SK-N-SH (cell line): ENCODE results near the gene TSC22D1. TPM values are rescaled to one million over a fixed set of nuclear protein-coding genes. Genes with fewer than 3 reads are reported as not detected.

Source experiments
- CTCF ChIA-PET: fragments of 300-600, 350-600 bp; formaldehyde crosslinking; extraction: SDS; loops from one replicate; lab custom pipeline; 2021; lab: Yijun Ruan, JAX
- POLR2A ChIA-PET: fragments of 350-600 bp; sonication (Branson Sonifier 250); formaldehyde crosslinking; extraction: SDS; loops from one replicate; lab custom pipeline; 2020; ENCODE audit warnings: antibody characterized with exemption, inconsistent platforms; lab: Yijun Ruan, JAX
- DNase-seq: peaks from one replicate; pipeline ENCODE4 v3.0.0; 2012
- H2AFZ ChIP-seq: fragments of 200-600 bp; sonication (generic); 2 replicates; pipeline ENCODE4 v1.8.1; 2016; ENCODE audit warnings: antibody characterized with exemption, mild to moderate bottlenecking, low read depth
- H3F3A ChIP-seq: fragments of 200-600 bp; sonication (generic); replicated peaks from 2 replicates; pipeline ENCODE3; 2016; ENCODE audit warnings: antibody characterized with exemption, mild to moderate bottlenecking; ENCODE audit not compliant: insufficient read depth
- H3K27ac ChIP-seq, 2 experiments: fragments of 200-500 bp in 1 of 2; fragments of 200-600 bp in 1 of 2; sonication (Bioruptor generic) in 1 of 2; sonication (generic), shearing (Covaris generic) in 1 of 2; 2 replicates each; pipeline versions ENCODE4 v1.5.1 to v1.6.1; 2014 to 2016; ENCODE audit warnings: low read depth in 2 of 2, inconsistent platforms in 1 of 2, low read length in 1 of 2, mild to moderate bottlenecking in 1 of 2, mixed read lengths in 1 of 2
- H3K27me3 ChIP-seq: fragments of 200-600 bp; sonication (generic), shearing (Covaris generic); 2 replicates; pipeline ENCODE4 v1.6.1; 2016; ENCODE audit warnings: mixed run types; ENCODE audit not compliant: insufficient read depth
- H3K36me3 ChIP-seq, 2 experiments: fragments of 200-500 bp in 1 of 2; fragments of 200-600 bp in 1 of 2; sonication (Bioruptor generic) in 1 of 2; sonication (generic) in 1 of 2; replicated peaks in 1 of 2; 2 replicates each; pipeline versions ENCODE3 to v1.5.1; 2014 to 2016; ENCODE audit warnings: low read length in 1 of 2, mild to moderate bottlenecking in 1 of 2; ENCODE audit not compliant: insufficient read depth in 2 of 2, control insufficient read depth in 1 of 2
- H3K4me1 ChIP-seq, 2 experiments: fragments of 200-500 bp in 1 of 2; fragments of 200-600 bp in 1 of 2; sonication (Bioruptor generic) in 1 of 2; sonication (generic), shearing (Covaris generic) in 1 of 2; 2 replicates each; pipeline versions ENCODE4 v1.5.1 to v1.6.1; 2014 to 2016; ENCODE audit warnings: low read depth in 1 of 2, low read length in 1 of 2, mixed run types in 1 of 2; ENCODE audit not compliant: insufficient read depth in 2 of 2, control insufficient read depth in 1 of 2
- H3K4me2 ChIP-seq: fragments of 200-600 bp; sonication (generic), shearing (Covaris generic); 2 replicates; pipeline ENCODE4 v1.6.1; 2017; ENCODE audit warnings: mixed run types
- H3K4me3 ChIP-seq, 2 experiments: fragments of 200-500 bp in 1 of 2; fragments of 200-600 bp in 1 of 2; sonication (Bioruptor generic) in 1 of 2; sonication (generic), shearing (Covaris generic) in 1 of 2; 2 replicates each; pipeline versions ENCODE4 v1.5.1 to v1.8.1; 2014 to 2016; ENCODE audit warnings: low read depth in 2 of 2, inconsistent platforms in 1 of 2, low read length in 1 of 2, mild to moderate bottlenecking in 1 of 2, mixed read lengths in 1 of 2, moderate library complexity in 1 of 2
- H3K79me2 ChIP-seq: fragments of 200-600 bp; sonication (generic); 2 replicates; pipeline ENCODE4 v1.8.1; 2017; ENCODE audit warnings: mild to moderate bottlenecking; ENCODE audit not compliant: insufficient read depth
- H3K9ac ChIP-seq: fragments of 200-600 bp; sonication (generic); 2 replicates; pipeline ENCODE4 v1.6.1; 2017; ENCODE audit warnings: mixed run types
- H3K9me2 ChIP-seq: fragments of 200-600 bp; sonication (generic); 2 replicates; pipeline ENCODE4 v1.6.1; 2017; ENCODE audit warnings: mixed run types
- H3K9me3 ChIP-seq: fragments of 200-600 bp; sonication (generic); 2 replicates; pipeline ENCODE4 v1.6.1; 2017; ENCODE audit warnings: mixed run types, mild to moderate bottlenecking, moderate library complexity
- H4K20me1 ChIP-seq: fragments of 200-600 bp; sonication (generic); 2 replicates; pipeline ENCODE4 v1.6.1; 2017; ENCODE audit warnings: mild to moderate bottlenecking, mixed run types; ENCODE audit not compliant: insufficient read depth
- EP300 ChIP-seq, 2 experiments: IDR thresholded peaks; 2 replicates each; pipeline versions ENCODE4 v1.4.0 to v1.6.1; 2012; ENCODE audit warnings: borderline replicate concordance in 1 of 2, low read depth in 1 of 2, low read length in 1 of 2
- FOXJ3 ChIP-seq: sonication (generic); formaldehyde crosslinking; IDR thresholded peaks from 2 replicates; pipeline ENCODE4 v1.5.1; 2020; ENCODE audit warnings: mild to moderate bottlenecking, missing genetic modification reagents
- GATA2 ChIP-seq: sonication (generic); formaldehyde crosslinking; IDR thresholded peaks from 2 replicates; pipeline ENCODE4 v1.5.0; 2020; ENCODE audit warnings: mild to moderate bottlenecking, missing genetic modification reagents
- JUND ChIP-seq: IDR thresholded peaks from 2 replicates; pipeline ENCODE4 v1.4.0; 2012
- NRF1 ChIP-seq: IDR thresholded peaks from 2 replicates; pipeline ENCODE4 v1.6.1; 2012; ENCODE audit warnings: low read depth, mild to moderate bottlenecking, low read length
- POLR2AphosphoS5 ChIP-seq: IDR thresholded peaks from 2 replicates; pipeline ENCODE4 v1.6.1; 2012; ENCODE audit warnings: low read depth, low read length
- RAD21 ChIP-seq: IDR thresholded peaks from 2 replicates; pipeline ENCODE4 v1.6.1; 2012; ENCODE audit warnings: mild to moderate bottlenecking, low read length
- RCOR1 ChIP-seq: fragments of 150-350 bp; IDR thresholded peaks from 2 replicates; pipeline ENCODE4 v1.6.1; 2017; ENCODE audit warnings: antibody characterized with exemption, low read length
- YY1 ChIP-seq: IDR thresholded peaks from 2 replicates; pipeline ENCODE4 v1.4.0; 2012; ENCODE audit warnings: low read depth, mild to moderate bottlenecking
- WGBS: methylation state at CpG from one replicate; pipeline ENCODE4 v1.1.6; 2017; ENCODE audit warnings: low lambda C conversion rate; 5-methylcytosine and 5-hydroxymethylcytosine counted together
- polyA plus RNA-seq, 3 experiments: library from polyadenylated mRNA; depleted of rRNA; stranded (reverse); fragments of >200 nt; gene quantifications; 2 replicates each; pipeline ENCODE4 v1.2.3, GENCODE V29; 2012
- TF ChIP-seq, protein P1 (sequence below): fragments of 150-350 bp; IDR thresholded peaks from 2 replicates; pipeline ENCODE4 v1.6.1; 2017; ENCODE audit warnings: antibody characterized with exemption, low read length, low read depth, borderline replicate concordance
- TF ChIP-seq, protein P2 (sequence below): fragments of 150-350 bp; IDR thresholded peaks from 2 replicates; pipeline ENCODE4 v1.6.1; 2016; ENCODE audit warnings: mild to moderate bottlenecking, low read depth, low read length
- TF ChIP-seq, protein P3 (sequence below): IDR thresholded peaks from 2 replicates; pipeline ENCODE4 v1.4.0; 2012; ENCODE audit warnings: low read depth, borderline replicate concordance
- TF ChIP-seq, protein P4 (sequence below): IDR thresholded peaks from 2 replicates; pipeline ENCODE4 v1.4.0; 2012; ENCODE audit warnings: low read depth

The TSC22D1 gene
- polyA plus RNA-seq, 1 of the 3 experiments (the other 2 are of a cell fraction), result 137 TPM

DNA sequence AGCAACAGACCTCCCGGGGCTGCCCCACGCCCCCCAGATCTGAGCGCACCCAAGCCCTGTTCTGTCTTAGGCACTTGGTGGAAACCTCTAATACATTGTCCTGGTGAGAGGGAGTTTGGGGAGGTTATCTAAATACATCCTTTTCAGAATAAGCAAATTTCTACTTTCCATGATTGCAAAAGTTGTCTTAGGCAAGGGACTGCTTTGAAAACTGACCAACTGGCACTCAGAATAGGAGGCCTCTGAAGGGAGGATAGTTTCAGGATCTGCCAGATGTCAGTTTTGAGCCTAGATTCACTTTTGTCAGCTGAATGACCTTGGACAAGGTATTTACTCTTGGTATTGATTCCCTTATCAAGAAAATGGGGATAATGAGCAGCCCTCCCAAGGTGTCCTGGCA, 190.7 kb downstream of the TSC22D1 start (continued):
- TF ChIP-seq, protein P1, sequence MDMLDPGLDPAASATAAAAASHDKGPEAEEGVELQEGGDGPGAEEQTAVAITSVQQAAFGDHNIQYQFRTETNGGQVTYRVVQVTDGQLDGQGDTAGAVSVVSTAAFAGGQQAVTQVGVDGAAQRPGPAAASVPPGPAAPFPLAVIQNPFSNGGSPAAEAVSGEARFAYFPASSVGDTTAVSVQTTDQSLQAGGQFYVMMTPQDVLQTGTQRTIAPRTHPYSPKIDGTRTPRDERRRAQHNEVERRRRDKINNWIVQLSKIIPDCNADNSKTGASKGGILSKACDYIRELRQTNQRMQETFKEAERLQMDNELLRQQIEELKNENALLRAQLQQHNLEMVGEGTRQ, result no peak
- TF ChIP-seq, all 33 proteins: peak for 0

DNA sequence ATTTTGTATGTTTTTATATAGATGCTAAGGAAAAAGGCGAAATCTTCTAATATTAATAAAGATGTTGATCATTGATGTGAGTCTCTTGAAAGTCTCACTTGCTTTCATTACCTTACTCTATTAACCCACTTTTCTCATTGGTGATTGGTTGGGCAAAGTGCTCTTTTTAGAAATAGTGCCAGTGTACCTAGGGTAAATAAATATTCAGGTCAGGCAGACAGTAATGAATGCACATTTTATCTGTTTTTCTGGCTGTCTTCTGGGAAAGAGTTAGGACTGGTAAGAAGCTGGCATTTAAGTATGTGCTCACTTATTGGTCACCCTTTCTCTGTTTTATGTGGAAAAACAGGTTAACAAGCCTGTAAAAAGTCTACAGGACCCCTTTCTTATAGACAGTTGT, 191.4 kb downstream of the TSC22D1 start:
- Histone ChIP-seq H3K4me1 (peaks cover 5 to 7% of the 10 kb centered on the region in 2 experiments; a peak in 2 of 4 replicates), H3K4me3 (no peak overlapping the region), H3K36me3 (no peaks in the 10 kb centered on the region), H3K27me3 (no peaks in the 10 kb centered on the region), H3K9me3 (no peaks in the 10 kb centered on the region), H3K4me2 (no peak overlapping the region)
- CTCF ChIA-PET, result interaction anchor here (1.6 kb wide), 1 partner anchor 9 kb away, joined by 5 read pairs; no protein-coding TSS in a partner anchor
- TF ChIP-seq, protein P2, sequence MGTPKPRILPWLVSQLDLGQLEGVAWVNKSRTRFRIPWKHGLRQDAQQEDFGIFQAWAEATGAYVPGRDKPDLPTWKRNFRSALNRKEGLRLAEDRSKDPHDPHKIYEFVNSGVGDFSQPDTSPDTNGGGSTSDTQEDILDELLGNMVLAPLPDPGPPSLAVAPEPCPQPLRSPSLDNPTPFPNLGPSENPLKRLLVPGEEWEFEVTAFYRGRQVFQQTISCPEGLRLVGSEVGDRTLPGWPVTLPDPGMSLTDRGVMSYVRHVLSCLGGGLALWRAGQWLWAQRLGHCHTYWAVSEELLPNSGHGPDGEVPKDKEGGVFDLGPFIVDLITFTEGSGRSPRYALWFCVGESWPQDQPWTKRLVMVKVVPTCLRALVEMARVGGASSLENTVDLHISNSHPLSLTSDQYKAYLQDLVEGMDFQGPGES, result no peak
- TF ChIP-seq GATA2, result no peak
- TF ChIP-seq, protein P3, sequence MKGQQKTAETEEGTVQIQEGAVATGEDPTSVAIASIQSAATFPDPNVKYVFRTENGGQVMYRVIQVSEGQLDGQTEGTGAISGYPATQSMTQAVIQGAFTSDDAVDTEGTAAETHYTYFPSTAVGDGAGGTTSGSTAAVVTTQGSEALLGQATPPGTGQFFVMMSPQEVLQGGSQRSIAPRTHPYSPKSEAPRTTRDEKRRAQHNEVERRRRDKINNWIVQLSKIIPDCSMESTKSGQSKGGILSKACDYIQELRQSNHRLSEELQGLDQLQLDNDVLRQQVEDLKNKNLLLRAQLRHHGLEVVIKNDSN, result no peak
- TF ChIP-seq YY1, result no peak
- TF ChIP-seq, protein P1, result no peak
- no peak for TF ChIP-seq RCOR1
- no peak for TF ChIP-seq JUND
- TF ChIP-seq, all 33 proteins: peak for 0
- peaks cover 15% of the 10 kb centered on the region for H3F3A ChIP-seq
- no peak overlapping the region for H2AFZ ChIP-seq
- no peak overlapping the region for H3K27ac ChIP-seq
- POLR2A ChIA-PET, result no interaction called here
- no peak for DNase-seq
- 90% methylated on average over 1 of the region's 1 CpG for WGBS
- H3K9me2 ChIP-seq, result no peaks in the 10 kb centered on the region
- no peaks in the 10 kb centered on the region for H4K20me1 ChIP-seq
- H3K79me2 ChIP-seq, result no peaks in the 10 kb centered on the region
- H3K9ac ChIP-seq, result no peak overlapping the region

DNA sequence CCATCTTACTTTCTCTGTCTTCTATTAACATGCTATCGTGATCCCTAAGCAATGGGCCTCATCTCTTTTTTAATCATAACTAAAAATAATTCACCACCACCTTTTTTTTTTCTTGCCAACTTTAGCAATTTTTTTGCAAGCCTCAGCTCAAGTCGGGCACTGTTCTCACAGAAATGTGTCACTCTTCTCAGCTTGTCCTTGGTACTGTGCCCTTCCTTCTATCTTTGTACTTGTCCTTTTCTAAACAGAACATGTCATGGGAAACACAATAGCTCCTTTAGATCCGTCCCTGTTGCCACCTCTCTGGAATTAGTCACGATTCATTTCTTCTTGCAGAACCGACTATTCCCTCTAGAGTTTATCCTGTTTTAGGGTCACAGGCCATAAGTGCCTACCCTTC, 192.2 kb downstream of the TSC22D1 start:
- CTCF ChIA-PET, result interaction anchor here (0.6 to 1.6 kb wide), 2 partner anchors 8 to 223 kb away, joined by 3 to 5 read pairs; no protein-coding TSS in a partner anchor
- H4K20me1 ChIP-seq, result no peaks in the 10 kb centered on the region
- WGBS, result 76% methylated on average over 5 of the region's 5 CpGs
- peaks cover 5 to 7% of the 10 kb centered on the region in 2 experiments; a peak in 2 of 4 replicates for H3K4me1 ChIP-seq
- POLR2A ChIA-PET, result no interaction called here
- H3K9me3 ChIP-seq, result no peaks in the 10 kb centered on the region
- H3K79me2 ChIP-seq, result no peaks in the 10 kb centered on the region
- DNase-seq, result no peak
- no peaks in the 10 kb centered on the region for H3K27me3 ChIP-seq
- TF ChIP-seq RAD21 (no peak), JUND (no peak), POLR2AphosphoS5 (no peak), GATA2 (no peak), FOXJ3 (CRISPR knock-in tag) (no peak), NRF1 (no peak), EP300 (IDR thresholded peaks at IDR 0.05; ENCODE audit: borderline replicate concordance in 1 of 2, low read depth in 1 of 2, low read length in 1 of 2) (no peak)
- TF ChIP-seq, protein P2, result no peak
- TF ChIP-seq, protein P4, sequence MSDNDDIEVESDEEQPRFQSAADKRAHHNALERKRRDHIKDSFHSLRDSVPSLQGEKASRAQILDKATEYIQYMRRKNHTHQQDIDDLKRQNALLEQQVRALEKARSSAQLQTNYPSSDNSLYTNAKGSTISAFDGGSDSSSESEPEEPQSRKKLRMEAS, result no peak
- TF ChIP-seq, all 33 proteins: peak for 0
- Histone ChIP-seq H3K4me3 (no peak overlapping the region), H3K36me3 (no peaks in the 10 kb centered on the region), H3K9me2 (no peaks in the 10 kb centered on the region), H3F3A (peaks cover 17% of the 10 kb centered on the region), H2AFZ (no peak overlapping the region), H3K9ac (no peak overlapping the region), H3K4me2 (no peak overlapping the region), H3K27ac (no peak overlapping the region)
